HG02981 (cell line): Measurements from ENCODE around the gene CNIH1.
"Not testable (repeated sequence)": the region's sequence is repeated elsewhere in the genome, so short reads cannot be mapped to it uniquely, and the experiment has no call there.

Source experiments
- ATAC-seq: cut with Tn5 transposase; IDR thresholded peaks from one replicate; pipeline ENCODE4 v1.9.1; 2021; ENCODE audit warnings: mild to moderate bottlenecking, moderate library complexity; ENCODE audit not compliant: unreplicated experiment

The CNIH1 gene

DNA sequence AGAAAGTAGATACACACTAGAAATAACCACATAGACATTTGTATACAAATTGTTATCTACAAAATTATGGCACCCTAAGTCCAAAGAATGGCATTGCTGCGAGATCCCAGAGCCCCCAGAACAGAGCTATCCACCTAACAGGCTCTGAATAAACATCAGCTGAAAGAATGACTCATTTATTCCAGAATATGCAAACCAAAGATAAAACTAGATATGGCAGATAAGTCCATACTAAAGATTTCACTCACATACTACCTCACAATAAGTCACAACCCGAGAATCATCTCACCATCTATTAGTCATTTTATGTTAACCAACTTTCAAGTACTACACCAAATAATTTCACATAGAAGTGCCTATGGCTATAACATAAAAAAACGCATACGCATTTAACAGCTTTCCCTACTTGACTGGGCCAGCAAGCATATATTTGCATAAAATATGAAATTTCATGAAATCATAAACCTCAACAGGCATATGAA lies 5.6 kb downstream of the CNIH1 start:
- ATAC-seq = peak; percentile 68

DNA sequence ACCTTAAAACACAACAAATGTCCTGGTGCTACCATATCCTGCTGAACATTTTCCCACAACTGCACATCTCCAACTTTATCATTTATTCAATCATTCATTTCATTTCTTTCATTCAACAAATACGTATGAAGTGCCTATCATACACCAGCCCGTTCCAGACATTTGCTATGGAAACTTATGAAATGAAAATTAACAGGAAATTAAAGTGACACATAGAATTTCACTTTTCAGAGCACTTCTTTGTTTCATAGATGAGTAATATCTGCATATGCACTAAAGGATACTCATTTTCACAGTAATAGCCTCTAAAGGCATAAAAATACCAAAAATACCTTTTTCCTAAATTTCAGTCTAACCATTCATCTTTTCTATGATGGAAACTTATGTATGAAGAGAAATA lies 12.6 kb downstream of the CNIH1 start:
- no peak for ATAC-seq

DNA sequence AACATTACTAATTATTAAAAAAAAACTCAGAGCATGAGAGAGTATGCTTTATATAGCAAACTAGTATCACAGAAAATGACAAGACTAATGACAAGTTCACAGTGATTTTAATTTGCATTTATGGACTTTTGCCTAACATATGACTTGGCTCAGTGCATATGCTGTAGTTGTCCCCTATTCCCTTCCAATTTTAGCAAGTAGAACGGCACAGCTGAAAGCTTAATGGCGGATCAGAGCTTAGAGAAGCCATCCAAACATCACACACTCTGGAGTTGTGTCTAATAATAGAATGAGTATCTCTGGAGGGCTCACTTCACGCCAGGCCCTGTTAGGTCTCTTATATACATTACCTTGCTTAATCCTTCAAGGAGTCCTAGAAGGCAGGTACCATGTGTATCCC lies 13.3 kb downstream of the CNIH1 start:
- ATAC-seq = no peak

DNA sequence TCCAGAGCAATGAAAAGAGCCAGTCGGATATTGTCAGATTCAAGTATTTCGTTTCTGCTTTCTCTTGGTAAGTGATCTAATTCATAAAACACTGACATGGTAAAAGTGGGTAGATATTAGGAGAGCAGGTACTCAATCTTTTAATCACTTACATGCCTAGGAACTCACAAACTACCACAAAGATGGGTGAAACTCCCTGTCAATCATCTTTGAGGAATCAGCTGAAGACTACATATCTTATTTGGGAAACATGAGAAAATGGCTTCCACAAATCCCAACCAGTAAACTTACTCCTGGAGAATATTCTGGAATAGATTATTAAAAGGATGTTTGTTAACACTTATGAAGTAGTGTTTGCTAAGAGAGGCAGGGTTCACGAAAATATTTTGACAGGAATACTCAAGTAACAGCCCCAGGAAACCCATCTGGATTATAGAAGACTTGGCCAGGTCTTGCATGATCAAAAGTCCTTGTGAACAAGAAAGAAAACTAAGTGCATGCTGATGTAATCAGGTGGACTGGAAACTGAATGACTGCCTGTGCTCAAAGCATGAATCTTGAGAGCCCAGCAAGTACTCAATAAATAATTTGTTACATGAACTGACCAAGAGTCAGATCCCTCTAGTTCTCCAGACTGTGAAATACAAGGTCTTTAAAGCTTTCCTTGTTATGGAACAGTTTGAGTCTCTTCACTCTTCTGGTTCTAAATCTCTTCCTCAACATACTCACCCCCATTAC lies 15.5 kb downstream of the CNIH1 start:
- ATAC-seq = no peak

DNA sequence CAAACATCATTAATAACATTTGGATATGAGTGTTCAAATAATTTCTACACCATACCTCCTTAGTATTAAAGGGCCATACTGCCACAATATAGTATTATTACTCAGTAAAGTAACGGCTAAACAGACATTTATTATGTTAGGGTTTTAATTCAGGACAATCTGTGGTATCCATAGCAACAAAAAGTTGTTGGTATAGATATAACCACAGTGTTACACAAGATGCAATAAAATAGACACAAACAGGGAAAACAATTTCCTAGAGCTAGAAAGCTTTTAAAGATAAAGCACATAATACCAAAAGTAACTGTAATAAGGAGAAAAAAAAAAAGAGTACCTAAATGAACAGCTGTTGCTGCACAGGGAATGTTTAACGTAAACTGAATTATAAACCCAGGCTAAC lies 16.1 kb downstream of the CNIH1 start:
- no peak for ATAC-seq

DNA sequence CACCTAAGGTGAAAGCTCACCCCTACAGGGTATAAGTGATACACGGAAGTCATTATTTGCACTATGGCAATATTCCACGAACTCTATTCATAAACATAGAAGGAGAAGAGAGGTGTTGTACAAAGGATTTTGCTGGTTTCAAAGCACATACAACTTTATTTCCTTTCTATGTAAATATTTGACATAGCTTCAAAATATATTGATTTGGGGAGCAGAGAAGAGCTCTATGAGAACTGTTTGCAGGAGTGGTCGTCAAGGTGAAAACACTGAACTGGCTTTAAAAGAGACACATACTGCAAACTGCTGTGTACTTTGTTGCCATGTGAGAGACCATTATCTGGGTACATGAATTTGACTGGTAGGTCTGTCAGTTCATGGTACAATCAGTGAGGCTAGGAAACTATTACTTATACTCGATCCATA lies 16.7 kb downstream of the CNIH1 start:
- ATAC-seq = no peak

DNA sequence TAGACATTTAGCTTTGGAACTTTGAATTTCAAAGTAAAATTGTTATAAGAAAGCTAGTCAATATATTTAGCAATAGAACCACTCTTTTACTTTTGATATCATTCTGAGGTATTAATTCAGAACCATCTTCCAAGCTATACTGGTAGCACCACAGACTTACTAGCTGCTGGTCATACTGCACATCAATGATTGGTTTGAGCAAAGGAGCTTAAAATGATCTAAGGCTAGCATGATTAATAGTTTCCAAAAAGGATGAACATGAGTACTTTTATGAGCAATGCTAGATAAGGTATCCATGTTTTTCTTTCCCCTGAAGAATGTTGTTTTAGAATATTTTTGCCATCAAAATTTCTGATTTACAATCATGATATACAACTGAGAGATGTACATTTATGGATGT lies 17.2 kb downstream of the CNIH1 start:
- ATAC-seq = no peak

DNA sequence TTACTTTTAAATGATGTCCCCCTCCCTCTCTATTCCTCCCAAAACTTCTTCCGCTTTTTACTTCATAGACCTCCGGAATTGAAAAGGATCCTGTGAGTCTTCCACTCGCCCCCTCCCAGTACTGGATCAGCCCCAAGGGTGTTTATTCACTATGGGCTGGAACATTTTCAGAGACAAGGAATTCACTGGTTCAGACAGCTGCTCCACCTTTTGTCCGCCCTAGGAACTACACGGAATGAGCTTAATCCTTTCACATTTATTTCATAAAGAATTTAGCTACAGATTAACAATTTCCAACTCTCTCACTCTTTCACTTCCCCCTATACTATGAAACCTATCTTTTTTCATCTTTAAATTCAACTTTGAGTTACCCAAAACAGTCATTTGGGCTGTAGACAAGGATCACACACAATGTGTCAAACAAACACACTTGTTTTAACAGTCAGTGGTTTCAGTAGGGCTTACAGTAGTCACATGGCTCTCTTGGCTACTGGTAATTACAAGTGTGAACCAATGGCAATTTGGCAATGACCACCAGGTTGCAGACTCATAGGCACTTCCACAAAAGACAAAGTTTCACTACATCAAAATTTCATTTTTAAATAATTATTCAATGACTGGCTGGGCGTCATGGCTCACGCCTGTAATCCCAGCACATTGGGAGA lies 20.6 kb downstream of the CNIH1 start:
- peak; percentile 66 for ATAC-seq

DNA sequence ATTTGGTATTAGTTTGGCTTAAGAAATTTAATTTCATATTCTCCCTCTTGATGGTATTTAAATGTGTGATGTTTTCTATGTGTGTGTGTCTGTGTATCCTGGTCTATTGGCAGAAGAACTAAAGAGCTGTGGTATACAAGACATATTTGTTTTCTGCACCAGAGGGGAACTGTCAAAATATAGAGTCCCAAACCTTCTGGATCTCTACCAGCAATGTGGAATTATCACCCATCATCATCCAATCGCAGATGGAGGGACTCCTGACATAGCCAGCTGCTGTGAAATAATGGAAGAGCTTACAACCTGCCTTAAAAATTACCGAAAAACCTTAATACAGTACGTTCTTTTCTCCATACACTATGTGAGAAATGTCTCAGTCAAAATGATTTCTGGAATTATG lies 29.8 kb downstream of the CNIH1 start:
- ATAC-seq = no peak

DNA sequence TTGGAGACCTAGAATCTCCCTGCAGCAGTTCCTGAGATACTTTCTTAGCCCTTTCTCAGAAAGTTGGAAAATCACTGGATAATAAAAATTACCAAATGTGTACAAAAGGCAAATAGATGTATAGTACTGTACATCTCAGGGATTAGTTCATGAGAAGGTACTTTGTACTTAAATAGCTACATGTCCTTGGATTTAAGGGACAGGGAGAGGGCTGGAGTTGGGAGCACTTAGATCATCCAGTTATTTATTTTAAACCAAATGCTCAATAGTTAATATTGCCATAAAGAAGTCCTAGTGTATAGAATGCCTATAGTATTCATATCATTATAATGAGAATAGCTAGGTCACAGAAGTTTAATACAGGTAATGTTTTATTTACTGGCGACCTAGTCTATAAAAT lies 31.0 kb downstream of the CNIH1 start:
- no peak for ATAC-seq

DNA sequence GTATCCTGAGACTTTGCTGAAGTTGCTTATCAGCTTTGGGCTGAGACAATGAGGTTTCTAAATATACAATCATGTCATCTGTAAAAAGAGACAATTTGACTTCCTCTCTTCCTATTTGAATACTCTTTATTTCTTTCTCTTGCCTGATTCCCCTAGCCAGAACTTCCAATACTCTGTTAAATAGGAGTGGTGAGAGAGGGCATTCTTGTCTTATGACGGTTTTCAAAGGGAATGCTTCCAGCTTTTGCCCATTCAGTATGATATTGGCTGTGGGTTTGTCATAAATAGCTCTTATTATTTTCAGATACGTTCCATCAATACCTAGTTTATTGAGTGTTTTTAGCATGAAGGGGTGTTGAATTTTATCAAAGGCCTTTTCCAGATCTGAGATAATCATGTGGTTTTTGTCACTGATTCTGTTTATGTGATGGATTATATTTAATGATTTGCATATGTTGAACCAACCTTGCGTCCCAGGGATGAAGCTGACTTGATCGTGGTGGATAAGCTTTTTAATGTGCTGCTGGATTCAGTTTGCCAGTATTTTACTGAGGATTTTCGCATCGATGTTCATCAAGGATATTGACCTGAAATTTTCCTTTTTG lies 37.7 kb downstream of the CNIH1 start:
- not testable (repeated sequence) for ATAC-seq

DNA sequence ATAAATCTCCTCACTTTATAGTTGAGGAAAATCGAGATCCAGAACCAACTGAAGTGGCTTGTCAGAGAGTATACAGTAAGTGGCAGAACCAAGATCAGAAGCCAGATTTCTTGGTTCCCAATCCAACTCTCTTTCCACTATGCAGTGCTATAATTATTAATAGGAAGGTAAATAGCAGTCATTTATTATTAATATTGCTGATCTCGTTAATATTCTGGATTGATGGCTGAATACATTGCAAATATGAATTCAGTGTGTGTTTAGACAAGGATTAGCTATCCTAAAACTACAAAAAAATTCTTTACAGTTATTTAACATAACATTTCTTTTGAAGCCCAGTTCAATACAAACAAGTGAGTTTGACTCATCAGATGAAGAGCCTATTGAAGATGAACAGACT lies 41.6 kb downstream of the CNIH1 start:
- no peak for ATAC-seq

DNA sequence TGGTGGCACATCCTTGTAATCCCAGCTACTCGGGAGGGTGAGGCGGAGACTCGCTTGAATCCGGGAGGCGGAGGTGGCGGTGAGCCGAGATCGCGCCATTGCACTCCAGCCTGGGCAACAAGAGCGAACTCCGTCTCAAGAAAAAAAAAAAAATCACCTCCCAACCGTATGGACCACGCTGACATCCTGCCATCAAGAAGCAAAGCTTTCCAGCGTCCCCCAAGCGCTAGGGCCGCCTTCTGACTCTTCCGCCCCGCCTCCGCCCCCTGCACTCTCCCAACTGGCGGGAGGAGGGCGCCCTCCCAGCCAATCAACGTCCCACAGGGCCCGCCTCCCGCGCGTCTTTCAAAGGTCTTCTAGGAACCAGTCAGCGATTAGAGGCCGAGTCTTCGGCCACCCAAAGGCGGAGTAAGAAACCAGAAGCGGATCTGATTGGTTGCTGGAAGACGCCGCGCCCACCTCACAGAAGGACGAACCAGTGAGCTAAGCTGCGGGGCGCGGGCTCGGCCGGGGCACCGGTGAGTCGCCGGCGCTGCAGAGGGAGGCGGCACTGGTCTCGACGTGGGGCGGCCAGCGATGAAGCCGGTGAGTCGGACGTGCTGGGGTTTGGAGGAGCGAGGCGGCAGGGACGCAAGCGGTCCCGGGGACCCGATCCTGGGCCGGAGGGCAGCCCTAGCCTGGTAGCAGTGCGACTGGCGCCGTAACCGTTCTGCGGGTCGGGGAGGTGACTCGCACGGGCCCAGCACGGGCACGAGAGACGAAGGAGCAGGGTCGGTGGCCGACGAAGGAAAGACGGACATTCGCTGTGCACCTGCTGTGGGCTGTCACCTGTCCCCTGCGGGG lies 44.5 kb downstream of the CNIH1 start, which contains the start of gene CDKN3:
Gene CDKN3, plus strand, starts transcription at position 515 of the 843 bp plus-strand sequence. Its CDS starts 62 bp downstream, at position 577.
- ATAC-seq = peak; percentile 98

DNA sequence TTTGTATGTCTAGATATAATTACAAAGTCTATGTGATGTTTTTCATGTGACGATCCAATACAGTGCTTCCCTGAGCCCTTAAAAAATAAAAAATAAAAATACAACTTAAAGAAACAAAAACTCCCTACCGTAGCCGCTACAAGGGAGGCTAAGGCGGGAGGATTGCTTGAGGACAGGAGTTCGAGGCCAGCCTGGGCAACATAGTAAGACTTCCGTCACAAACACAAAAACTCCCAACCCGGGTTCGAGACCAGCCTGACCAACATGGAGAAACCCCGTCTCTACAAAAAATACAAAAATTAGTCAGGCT lies 45.0 kb downstream of the CNIH1 start:
- no peak for ATAC-seq

DNA sequence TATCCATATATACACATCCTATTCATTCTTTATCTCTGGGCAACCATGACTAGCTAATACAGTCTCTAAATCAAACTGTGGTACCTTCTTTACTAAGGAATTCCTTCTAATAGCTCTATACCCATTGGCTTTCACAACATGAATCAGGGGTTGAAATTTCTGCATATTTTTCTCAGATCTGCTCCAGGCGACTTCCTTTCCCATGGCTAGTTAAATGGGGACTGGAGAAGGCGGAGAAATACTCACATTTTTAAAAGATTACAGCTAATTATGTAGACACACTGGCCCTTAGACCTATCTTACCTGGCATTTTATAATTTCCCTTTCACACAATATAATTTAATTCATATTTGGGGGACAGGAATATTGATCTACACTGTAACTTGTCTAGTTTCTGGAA lies 45.5 kb downstream of the CNIH1 start:
- ATAC-seq = no peak

DNA sequence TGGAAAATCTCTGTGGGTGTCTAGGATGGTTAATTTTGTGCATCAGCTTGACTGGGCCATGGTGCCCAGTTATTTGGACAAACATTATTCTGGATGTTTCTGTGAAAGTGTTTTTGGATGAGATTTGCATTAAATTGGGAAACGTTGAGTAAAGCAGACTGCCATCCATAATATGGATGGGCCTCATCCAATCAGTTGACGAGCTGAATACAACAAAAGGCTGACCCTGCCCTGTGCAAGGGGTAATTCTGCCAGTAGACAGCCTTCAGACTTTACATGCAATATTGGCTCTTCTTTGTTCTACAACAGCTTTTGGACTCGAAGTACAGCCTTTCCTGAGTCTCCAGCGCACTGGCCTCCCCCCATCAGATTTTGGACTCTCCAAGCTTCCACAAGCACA lies 45.9 kb downstream of the CNIH1 start:
- no peak for ATAC-seq

DNA sequence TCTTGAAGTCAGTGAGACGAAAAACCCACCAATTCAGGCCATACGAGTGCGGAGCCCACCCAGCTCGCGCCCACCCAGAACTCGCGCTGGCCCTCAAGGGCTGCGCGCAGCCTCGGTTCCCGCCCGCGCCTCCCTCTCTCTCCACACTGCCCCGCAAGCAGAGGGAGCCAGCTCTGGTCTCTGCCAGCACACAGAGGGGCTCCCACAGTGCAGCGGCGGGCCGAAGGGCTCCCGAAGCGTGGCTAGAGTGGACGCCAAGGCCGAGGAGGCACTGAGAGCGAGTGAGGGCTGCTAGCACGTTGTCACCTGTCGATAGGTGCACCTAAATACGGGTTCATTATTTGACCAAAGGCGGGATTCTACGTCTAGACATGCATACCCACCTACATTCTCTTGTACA lies 46.6 kb downstream of the CNIH1 start:
- ATAC-seq = no peak

DNA sequence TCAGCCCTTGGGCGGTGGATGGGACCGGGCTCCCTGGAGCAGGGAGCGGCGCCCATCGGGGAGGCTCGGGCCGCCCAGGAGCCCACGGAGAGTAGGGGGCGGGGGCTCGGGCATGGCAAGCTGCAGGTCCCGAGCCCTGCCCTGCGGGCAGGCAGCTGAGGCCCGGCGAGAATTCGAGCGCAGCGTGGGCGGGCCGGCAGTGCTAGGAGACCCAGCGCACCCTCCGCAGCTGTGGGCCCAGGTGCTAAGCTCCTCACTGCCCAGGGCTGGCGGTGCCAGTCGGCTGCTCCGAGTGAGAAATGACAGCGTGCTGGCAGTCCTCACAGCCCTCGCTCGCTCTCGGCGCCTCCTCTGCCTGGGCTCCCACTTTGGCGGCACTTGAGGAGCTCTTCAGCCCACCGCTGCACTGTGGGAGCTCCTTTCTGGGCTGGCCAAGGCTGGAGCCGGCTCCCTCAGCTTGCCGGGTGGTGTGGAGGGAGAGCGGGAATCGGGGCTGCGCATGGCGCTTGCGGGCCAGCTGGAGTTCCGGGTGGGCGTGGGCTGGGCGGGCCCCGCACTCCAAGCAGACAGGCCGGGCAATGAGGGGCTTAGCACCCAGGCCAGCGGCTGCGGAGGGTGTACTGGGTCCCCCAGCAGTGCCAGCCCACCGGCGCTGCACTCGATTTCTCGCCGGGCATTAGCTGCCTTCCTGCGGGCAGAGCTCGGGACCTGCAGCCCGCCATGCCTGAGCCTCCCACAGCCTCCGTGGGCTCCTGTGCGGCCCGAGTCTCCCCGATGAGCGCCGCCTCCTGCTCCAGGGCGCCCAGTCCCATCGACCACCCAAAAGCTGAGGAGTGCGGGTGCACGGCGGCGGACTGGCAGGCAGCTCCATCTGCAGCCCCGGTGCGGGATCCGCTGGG lies 47.9 kb downstream of the CNIH1 start:
- not testable (repeated sequence) for ATAC-seq

DNA sequence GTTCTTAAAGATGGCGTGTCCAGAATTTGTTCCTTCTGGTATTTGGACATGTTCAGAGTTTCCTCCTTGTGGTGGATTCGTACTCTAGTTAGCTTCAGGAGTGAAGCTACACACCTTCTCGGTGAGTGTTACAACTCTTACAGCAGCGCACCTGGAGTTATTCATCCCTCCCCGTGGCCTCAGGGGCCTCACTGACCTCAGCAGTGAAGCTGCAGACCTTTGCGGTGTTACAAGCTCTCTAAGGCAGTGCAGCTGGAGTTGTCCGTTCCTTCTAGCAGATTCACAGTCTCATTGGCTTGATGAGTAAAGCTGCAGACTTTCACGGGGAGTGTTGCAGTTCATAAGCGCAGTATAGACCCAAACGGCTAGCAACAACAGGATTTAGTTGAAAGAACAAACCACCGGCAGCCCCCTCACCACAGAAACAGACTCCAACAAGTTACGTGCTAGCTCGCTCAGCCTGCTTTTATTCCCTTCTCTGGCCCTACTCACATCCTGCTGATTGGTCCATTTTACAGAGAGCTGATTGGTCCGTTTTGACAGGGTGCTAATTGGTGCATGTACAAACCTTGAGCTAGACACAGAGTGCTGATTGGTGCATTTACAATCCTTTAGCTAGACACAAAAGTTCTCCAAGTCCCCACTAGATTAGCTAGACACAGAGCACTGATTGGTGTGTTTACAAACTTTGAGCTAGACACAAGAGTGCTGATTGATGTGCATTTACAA lies 48.9 kb downstream of the CNIH1 start:
- ATAC-seq = no peak

DNA sequence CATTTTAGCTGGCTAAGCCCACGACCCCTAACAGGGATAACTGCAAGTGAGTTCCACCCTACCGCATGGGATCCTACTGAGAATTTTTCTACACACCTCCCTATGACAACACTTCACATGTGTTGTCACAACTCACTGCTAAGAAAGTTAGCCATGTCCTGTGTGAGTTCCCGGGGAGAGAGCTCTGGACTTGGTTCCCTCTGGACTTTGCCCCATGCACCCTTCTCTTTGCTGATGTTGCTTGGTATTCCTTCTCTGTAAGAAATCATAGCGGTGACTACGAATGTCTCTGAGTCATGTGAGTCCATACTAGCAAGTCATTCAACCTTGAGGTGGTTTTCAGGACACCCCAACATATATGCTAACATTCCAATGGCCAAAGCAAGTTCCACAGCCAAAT lies 53.8 kb downstream of the CNIH1 start:
- no peak for ATAC-seq
